GM12878 (cell line): ENCODE results near the gene ATF4. TPM values are rescaled to one million over a fixed set of nuclear protein-coding genes. Genes with fewer than 3 reads are reported as not detected.

Source experiments
- CHD1 ChIP-seq: IDR thresholded peaks from 2 replicates; pipeline ENCODE4 v1.6.1; 2012; ENCODE audit warnings: low read depth, low read length, improper control_type of control experiment
- EZH2 ChIP-seq: IDR thresholded peaks from 2 replicates; pipeline ENCODE4 v1.6.1; 2012; ENCODE audit warnings: low read depth, mild to moderate bottlenecking, control low read depth, inconsistent platforms, low read length, borderline replicate concordance; ENCODE audit not compliant: control insufficient read depth
- FOS ChIP-seq: IDR thresholded peaks from 3 replicates; pipeline ENCODE4 v1.6.1; 2011; ENCODE audit warnings: borderline replicate concordance; ENCODE audit not compliant: insufficient read length; ENCODE audit errors: extremely low read depth
- MEF2B ChIP-seq: fragments of 450-650 bp; IDR thresholded peaks from 2 replicates; pipeline ENCODE4 v1.6.1; 2018; ENCODE audit warnings: mild to moderate bottlenecking, moderate library complexity; ENCODE audit not compliant: partially characterized antibody, poor library complexity, severe bottlenecking
- NFYA ChIP-seq: IDR thresholded peaks from 2 replicates; pipeline ENCODE4 v1.6.1; 2011; ENCODE audit warnings: low read depth, mild to moderate bottlenecking, low read length, improper control_type of control experiment, borderline replicate concordance
- NR2C1 ChIP-seq: fragments of 450-650 bp; IDR thresholded peaks from 2 replicates; pipeline ENCODE4 v1.6.1; 2017; ENCODE audit warnings: antibody characterized with exemption, mild to moderate bottlenecking, moderate library complexity
- RAD21 ChIP-seq: IDR thresholded peaks from 2 replicates; pipeline ENCODE4 v1.6.1; 2011; ENCODE audit warnings: mild to moderate bottlenecking, low read depth, low read length, moderate library complexity; ENCODE audit not compliant: insufficient read depth
- SMAD5 ChIP-seq: IDR thresholded peaks from 2 replicates; pipeline ENCODE4 v1.6.1; 2016; ENCODE audit warnings: antibody characterized with exemption, low read depth
- SMARCA5 ChIP-seq: fragments of 450-650 bp; IDR thresholded peaks from 2 replicates; pipeline ENCODE4 v1.6.1; 2017; ENCODE audit warnings: mild to moderate bottlenecking
- SREBF1 ChIP-seq: IDR thresholded peaks from 2 replicates; pipeline ENCODE4 v1.6.1; 2012; ENCODE audit warnings: mild to moderate bottlenecking, low read length
- SUPT20H ChIP-seq: IDR thresholded peaks from 2 replicates; pipeline ENCODE4 v1.6.1; 2011; ENCODE audit warnings: low read depth, mild to moderate bottlenecking, low read length, moderate library complexity, borderline replicate concordance; ENCODE audit not compliant: control insufficient read depth
- TAF1 ChIP-seq: IDR thresholded peaks from 2 replicates; pipeline ENCODE4 v1.6.1; 2011; ENCODE audit warnings: mild to moderate bottlenecking, low read depth, low read length, borderline replicate concordance
- TBL1XR1 ChIP-seq: IDR thresholded peaks from 2 replicates; pipeline ENCODE4 v1.6.1; 2012; ENCODE audit warnings: low read depth, low read length, improper control_type of control experiment
- TCF12 ChIP-seq: IDR thresholded peaks from 2 replicates; pipeline ENCODE4 v1.6.1; 2011; ENCODE audit warnings: low read depth, mild to moderate bottlenecking, low read length
- ZNF274 ChIP-seq: IDR thresholded peaks from one replicate; pipeline ENCODE4 v1.8.0; 2011; ENCODE audit not compliant: insufficient read length, insufficient read depth
- ZNF384 ChIP-seq: IDR thresholded peaks from 2 replicates; pipeline ENCODE4 v1.6.1; 2012; ENCODE audit warnings: low read depth, mild to moderate bottlenecking, low read length, improper control_type of control experiment, borderline replicate concordance
- ZNF622 ChIP-seq: fragments of 450-650 bp; IDR thresholded peaks from 2 replicates; pipeline ENCODE4 v1.6.1; 2017; ENCODE audit warnings: mild to moderate bottlenecking, inconsistent platforms
- polyA plus RNA-seq, 11 experiments: library from polyadenylated mRNA; depleted of rRNA in 4 of 11; unstranded in 6 of 11; stranded (reverse) in 5 of 11; fragments of >200 nt; fragmentation: Nextera tagmentation in 4 of 11; fragmentation: Illumina TruSeq in 1 of 11; extraction: Ambion mirVana in 4 of 11; extraction: Trizol in 1 of 11; gene quantifications; 1 replicate in 1 of 11; 2 replicates in 10 of 11; pipeline versions ENCODE4 v1.2.1 to v1.2.3, GENCODE V29; 2011 to 2016; ENCODE audit warnings: inconsistent platforms in 2 of 11, missing spikeins in 2 of 11, low read depth in 1 of 11
- total RNA-seq, 4 experiments: library from RNA; depleted of rRNA in 3 of 4; stranded (reverse); fragments of >200 nt in 3 of 4; fragmentation: Illumina TruSeq in 1 of 4; extraction: Trizol in 1 of 4; gene quantifications; 2 replicates each; pipeline versions ENCODE4 v1.2.1 to v1.2.3, GENCODE V29; 2013 to 2021
- TF ChIP-seq, protein P1 (sequence below): IDR thresholded peaks from 2 replicates; pipeline ENCODE4 v1.6.1; 2012; ENCODE audit warnings: low read depth, low read length, improper control_type of control experiment
- TF ChIP-seq, protein P2 (sequence below): IDR thresholded peaks from 2 replicates; pipeline ENCODE4 v1.6.1; 2011; ENCODE audit warnings: low read depth, low read length, improper control_type of control experiment, borderline replicate concordance
- TF ChIP-seq, protein P3 (sequence below): fragments of 450-650 bp; IDR thresholded peaks from 2 replicates; pipeline ENCODE4 v1.6.1; 2017; ENCODE audit warnings: mild to moderate bottlenecking, low read depth, inconsistent platforms; ENCODE audit not compliant: poor library complexity, severe bottlenecking
- TF ChIP-seq, protein P4 (sequence below): fragments of 450-650 bp; IDR thresholded peaks from 2 replicates; pipeline ENCODE4 v1.6.1; 2017; ENCODE audit warnings: mild to moderate bottlenecking, moderate library complexity

Gene ATF4
- total and polyA plus RNA-seq, 10 of the 15 experiments (the other 5 are each of a cell fraction or from before 2014, with no cell fraction given) = 88.3 to 605 (median 320) TPM

GRCh38 chr22:39522567-39523300, 2.4 kb downstream of the ATF4 start (continued):
- no peak for TF ChIP-seq FOS
- TF ChIP-seq NFYA = no peak
- TF ChIP-seq, protein P1, sequence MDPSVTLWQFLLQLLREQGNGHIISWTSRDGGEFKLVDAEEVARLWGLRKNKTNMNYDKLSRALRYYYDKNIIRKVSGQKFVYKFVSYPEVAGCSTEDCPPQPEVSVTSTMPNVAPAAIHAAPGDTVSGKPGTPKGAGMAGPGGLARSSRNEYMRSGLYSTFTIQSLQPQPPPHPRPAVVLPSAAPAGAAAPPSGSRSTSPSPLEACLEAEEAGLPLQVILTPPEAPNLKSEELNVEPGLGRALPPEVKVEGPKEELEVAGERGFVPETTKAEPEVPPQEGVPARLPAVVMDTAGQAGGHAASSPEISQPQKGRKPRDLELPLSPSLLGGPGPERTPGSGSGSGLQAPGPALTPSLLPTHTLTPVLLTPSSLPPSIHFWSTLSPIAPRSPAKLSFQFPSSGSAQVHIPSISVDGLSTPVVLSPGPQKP = no peak
- no peak for TF ChIP-seq ZNF384
- TF ChIP-seq ZNF622 = no peak
- TF ChIP-seq TCF12 = 0 out of 2 replicates have a peak, but pooled peaks have one; percentile 46
- no peak for TF ChIP-seq MEF2B
- TF ChIP-seq, protein P2, sequence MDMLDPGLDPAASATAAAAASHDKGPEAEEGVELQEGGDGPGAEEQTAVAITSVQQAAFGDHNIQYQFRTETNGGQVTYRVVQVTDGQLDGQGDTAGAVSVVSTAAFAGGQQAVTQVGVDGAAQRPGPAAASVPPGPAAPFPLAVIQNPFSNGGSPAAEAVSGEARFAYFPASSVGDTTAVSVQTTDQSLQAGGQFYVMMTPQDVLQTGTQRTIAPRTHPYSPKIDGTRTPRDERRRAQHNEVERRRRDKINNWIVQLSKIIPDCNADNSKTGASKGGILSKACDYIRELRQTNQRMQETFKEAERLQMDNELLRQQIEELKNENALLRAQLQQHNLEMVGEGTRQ = no peak
- no peak for TF ChIP-seq SMARCA5
- TF ChIP-seq SUPT20H = no peak
- no peak for TF ChIP-seq ZNF274
- TF ChIP-seq TAF1 = 0 out of 2 replicates have a peak, but pooled peaks have one; percentile 39
- TF ChIP-seq SMAD5 = peak; percentile 88
- no peak for TF ChIP-seq CHD1
- TF ChIP-seq, protein P3, sequence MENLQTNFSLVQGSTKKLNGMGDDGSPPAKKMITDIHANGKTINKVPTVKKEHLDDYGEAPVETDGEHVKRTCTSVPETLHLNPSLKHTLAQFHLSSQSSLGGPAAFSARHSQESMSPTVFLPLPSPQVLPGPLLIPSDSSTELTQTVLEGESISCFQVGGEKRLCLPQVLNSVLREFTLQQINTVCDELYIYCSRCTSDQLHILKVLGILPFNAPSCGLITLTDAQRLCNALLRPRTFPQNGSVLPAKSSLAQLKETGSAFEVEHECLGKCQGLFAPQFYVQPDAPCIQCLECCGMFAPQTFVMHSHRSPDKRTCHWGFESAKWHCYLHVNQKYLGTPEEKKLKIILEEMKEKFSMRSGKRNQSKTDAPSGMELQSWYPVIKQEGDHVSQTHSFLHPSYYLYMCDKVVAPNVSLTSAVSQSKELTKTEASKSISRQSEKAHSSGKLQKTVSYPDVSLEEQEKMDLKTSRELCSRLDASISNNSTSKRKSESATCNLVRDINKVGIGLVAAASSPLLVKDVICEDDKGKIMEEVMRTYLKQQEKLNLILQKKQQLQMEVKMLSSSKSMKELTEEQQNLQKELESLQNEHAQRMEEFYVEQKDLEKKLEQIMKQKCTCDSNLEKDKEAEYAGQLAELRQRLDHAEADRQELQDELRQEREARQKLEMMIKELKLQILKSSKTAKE = no peak
- no peak for TF ChIP-seq EZH2
- no peak for TF ChIP-seq SREBF1
- TF ChIP-seq, protein P4, sequence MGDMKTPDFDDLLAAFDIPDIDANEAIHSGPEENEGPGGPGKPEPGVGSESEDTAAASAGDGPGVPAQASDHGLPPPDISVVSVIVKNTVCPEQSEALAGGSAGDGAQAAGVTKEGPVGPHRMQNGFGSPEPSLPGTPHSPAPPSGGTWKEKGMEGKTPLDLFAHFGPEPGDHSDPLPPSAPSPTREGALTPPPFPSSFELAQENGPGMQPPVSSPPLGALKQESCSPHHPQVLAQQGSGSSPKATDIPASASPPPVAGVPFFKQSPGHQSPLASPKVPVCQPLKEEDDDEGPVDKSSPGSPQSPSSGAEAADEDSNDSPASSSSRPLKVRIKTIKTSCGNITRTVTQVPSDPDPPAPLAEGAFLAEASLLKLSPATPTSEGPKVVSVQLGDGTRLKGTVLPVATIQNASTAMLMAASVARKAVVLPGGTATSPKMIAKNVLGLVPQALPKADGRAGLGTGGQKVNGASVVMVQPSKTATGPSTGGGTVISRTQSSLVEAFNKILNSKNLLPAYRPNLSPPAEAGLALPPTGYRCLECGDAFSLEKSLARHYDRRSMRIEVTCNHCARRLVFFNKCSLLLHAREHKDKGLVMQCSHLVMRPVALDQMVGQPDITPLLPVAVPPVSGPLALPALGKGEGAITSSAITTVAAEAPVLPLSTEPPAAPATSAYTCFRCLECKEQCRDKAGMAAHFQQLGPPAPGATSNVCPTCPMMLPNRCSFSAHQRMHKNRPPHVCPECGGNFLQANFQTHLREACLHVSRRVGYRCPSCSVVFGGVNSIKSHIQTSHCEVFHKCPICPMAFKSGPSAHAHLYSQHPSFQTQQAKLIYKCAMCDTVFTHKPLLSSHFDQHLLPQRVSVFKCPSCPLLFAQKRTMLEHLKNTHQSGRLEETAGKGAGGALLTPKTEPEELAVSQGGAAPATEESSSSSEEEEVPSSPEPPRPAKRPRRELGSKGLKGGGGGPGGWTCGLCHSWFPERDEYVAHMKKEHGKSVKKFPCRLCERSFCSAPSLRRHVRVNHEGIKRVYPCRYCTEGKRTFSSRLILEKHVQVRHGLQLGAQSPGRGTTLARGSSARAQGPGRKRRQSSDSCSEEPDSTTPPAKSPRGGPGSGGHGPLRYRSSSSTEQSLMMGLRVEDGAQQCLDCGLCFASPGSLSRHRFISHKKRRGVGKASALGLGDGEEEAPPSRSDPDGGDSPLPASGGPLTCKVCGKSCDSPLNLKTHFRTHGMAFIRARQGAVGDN = no peak
- no peak for TF ChIP-seq TBL1XR1
- TF ChIP-seq RAD21 = no peak
- no peak for TF ChIP-seq NR2C1
